Ascending aorta (tissue), 2 donors: ENCODE measurements around the gene CACTIN. TPM values are rescaled to one million over a fixed set of nuclear protein-coding genes. Genes with fewer than 3 reads are reported as not detected.

Source experiments
- DNase-seq, 2 donors: peaks; one replicate each; pipeline ENCODE4 v3.0.0-alpha.2; 2019; ENCODE audit warnings: low spot score in 2 of 2
- H3K27ac ChIP-seq, 2 donors: fragments of 200-600 bp; sonication (generic); one replicate each; pipeline ENCODE4 v1.5.1; 2016 to 2017; ENCODE audit warnings: mild to moderate bottlenecking in 1 of 2
- H3K27me3 ChIP-seq: fragments of 200-600 bp; sonication (generic); one replicate; pipeline ENCODE4 v1.5.1; 2017
- H3K36me3 ChIP-seq, 2 donors: fragments of 200-600 bp; sonication (generic); one replicate each; pipeline ENCODE4 v1.5.1; 2016
- H3K4me1 ChIP-seq, 2 donors: fragments of 200-600 bp; sonication (generic); one replicate each; pipeline ENCODE4 v1.5.1; 2016 to 2017; ENCODE audit warnings: mild to moderate bottlenecking in 1 of 2
- H3K4me3 ChIP-seq, 2 donors: fragments of 200-600 bp; sonication (generic); one replicate each; pipeline ENCODE4 v1.5.1; 2016 to 2017; ENCODE audit warnings: mild to moderate bottlenecking in 1 of 2
- H3K9me3 ChIP-seq, 2 donors: fragments of 200-600 bp; sonication (generic); one replicate each; pipeline ENCODE4 v1.5.1; 2016
- intact Hi-C: fragments of 100-400 bp; cut with DNase I; formaldehyde crosslinking; loops from one replicate; pipeline ENCODE4 v1.15.1; 2023
- total RNA-seq: library from RNA; depleted of rRNA; stranded (reverse); fragments of >200 nt; gene quantifications from one replicate; pipeline ENCODE4 v1.1.0, GENCODE V29; 2016
- TF ChIP-seq, protein P1 (sequence below), 3 experiments: fragments of 200-600 bp in 2 of 3; fragments of 450-650 bp in 1 of 3; sonication (generic) in 2 of 3; IDR thresholded peaks; one replicate each; pipeline ENCODE4 v1.5.1; 2016 to 2019; ENCODE audit warnings: antibody characterized with exemption in 3 of 3, mild to moderate bottlenecking in 1 of 3, moderate library complexity in 1 of 3

Gene CACTIN
- total RNA-seq, 1 donor from 2014 or later, result 57.6 TPM

DNA sequence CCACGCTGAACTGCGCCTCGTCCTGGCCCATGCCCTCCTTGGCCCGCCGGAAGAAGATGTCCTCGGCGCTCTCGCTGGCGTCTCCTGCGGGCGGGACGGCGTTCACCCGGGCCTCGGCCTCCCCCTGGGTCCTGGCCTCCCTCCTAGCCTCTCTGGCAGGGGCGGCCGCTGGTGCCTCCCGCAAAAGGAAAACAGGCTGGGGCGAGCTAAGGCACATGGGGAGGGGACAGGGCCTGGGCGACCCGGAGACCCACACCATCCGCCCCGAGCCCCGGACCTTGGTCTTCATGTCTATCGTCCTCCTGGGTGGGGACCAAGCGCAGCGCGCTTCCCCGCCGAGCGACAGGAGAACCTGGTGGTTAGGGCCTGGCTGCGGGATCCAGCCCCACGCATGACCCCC, 14.3 kb downstream of the CACTIN start:
- Histone ChIP-seq H3K4me1 (peaks cover 25 to 35% of the 10 kb centered on the region in 2 donors), H3K36me3 (peaks cover 27 to 32% of the 10 kb centered on the region in 2 donors), H3K27me3 (no peaks in the 10 kb centered on the region), H3K4me3 (no peak overlapping the region), H3K27ac (no peak overlapping the region), H3K9me3 (no peaks in the 10 kb centered on the region)
- intact Hi-C loops, result no loop called here
- DNase-seq, result no peak
- TF ChIP-seq, protein P1, sequence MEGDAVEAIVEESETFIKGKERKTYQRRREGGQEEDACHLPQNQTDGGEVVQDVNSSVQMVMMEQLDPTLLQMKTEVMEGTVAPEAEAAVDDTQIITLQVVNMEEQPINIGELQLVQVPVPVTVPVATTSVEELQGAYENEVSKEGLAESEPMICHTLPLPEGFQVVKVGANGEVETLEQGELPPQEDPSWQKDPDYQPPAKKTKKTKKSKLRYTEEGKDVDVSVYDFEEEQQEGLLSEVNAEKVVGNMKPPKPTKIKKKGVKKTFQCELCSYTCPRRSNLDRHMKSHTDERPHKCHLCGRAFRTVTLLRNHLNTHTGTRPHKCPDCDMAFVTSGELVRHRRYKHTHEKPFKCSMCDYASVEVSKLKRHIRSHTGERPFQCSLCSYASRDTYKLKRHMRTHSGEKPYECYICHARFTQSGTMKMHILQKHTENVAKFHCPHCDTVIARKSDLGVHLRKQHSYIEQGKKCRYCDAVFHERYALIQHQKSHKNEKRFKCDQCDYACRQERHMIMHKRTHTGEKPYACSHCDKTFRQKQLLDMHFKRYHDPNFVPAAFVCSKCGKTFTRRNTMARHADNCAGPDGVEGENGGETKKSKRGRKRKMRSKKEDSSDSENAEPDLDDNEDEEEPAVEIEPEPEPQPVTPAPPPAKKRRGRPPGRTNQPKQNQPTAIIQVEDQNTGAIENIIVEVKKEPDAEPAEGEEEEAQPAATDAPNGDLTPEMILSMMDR (IDR thresholded peaks at IDR 0.05), result no peak

DNA sequence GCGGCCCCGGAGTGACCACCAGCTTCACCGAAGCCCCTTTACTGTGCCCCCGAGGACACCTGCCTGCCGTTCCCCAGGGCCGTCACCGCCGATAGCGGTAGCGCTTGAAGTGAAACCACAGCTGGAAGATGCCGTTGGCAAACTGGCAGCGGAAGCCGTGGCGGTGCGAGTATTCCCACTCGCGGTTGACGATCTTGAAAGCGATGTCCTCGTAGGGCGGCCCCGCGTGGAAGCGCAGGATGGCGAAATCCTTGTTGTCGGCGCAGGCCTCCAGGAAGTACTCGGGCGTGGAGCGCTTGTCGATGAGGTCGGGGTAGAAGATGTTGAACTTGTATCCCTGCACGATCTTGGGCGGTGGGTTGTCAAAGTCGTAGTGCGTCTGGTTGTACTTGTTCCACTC, 14.7 kb downstream of the CACTIN start:
- Histone ChIP-seq H3K9me3 (no peaks in the 10 kb centered on the region), H3K36me3 (peaks cover 27 to 30% of the 10 kb centered on the region in 2 donors), H3K27me3 (no peaks in the 10 kb centered on the region), H3K4me3 (no peak overlapping the region), H3K27ac (no peak overlapping the region), H3K4me1 (peaks cover 25 to 38% of the 10 kb centered on the region in 2 donors)
- intact Hi-C loops, result no loop called here
- DNase-seq, result no peak
- TF ChIP-seq, protein P1 (IDR thresholded peaks at IDR 0.05), result no peak

GRCh38 chr19:3610745-3611717, 15.6 kb downstream of the CACTIN start:
- no peak for DNase-seq
- no peak overlapping the region for H3K4me3 ChIP-seq
- H3K36me3 ChIP-seq, result peaks cover 27 to 30% of the 10 kb centered on the region in 2 donors
- TF ChIP-seq, protein P1 (IDR thresholded peaks at IDR 0.05), result no peak
- H3K4me1 ChIP-seq, result peaks cover 27 to 38% of the 10 kb centered on the region in 2 donors
- peak overlapping the region; percentile 94 to 99 for H3K27ac ChIP-seq
- intact Hi-C loops, result no loop called here
- H3K9me3 ChIP-seq, result no peaks in the 10 kb centered on the region
- no peaks in the 10 kb centered on the region for H3K27me3 ChIP-seq

DNA sequence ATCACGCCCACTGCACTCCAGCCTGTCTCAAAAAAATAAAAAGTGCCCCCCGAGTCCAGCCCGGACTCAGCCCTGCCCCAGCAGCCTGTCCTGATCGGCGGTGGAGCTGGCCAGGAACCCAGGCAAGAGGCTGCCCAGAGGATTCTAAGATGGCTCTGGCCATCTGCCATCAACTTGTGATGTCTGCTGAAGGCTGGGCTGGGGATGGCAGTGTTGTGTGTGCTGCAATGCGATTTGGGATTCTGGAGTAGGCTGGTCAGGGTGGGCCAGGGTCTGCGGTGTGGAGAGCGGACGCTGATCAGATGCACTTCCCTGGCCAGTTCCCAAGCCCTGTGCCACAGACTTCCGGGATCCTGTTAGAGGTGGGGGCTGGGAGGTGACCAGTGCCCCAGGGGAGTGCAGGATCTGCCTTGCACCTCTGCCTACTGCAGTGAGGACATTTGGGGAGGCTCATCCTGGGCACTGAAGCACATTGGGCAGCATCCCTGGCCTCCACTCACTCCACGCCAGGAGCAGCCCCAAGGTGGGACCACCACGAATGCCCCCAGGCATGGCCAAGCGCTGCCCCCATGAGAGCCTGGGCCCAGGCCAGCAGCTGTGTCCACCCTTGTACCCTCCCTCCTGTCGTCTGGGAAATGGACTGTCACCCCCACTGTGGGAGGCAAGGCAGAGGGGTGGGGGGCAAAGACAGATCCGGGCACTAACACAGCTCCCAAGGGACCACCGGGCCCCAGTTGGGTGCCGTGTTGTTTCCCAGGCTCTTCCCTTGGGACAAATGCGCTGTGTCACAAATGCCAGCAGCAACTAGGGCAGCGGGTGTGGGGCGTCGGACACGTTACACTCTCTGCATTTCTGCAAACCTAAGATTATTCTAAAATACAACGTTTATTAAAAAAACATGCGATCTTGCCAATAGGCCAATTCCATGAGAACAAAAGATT, 16.5 kb downstream of the CACTIN start:
- peaks cover 31 to 38% of the 10 kb centered on the region in 2 donors for H3K4me1 ChIP-seq
- H3K36me3 ChIP-seq, result peaks cover 23 to 26% of the 10 kb centered on the region in 2 donors
- no peak overlapping the region for H3K4me3 ChIP-seq
- H3K27me3 ChIP-seq, result no peaks in the 10 kb centered on the region
- intact Hi-C loops, result loop anchor here (5.0 kb wide), 3 partner anchors 53 to 153 kb away; partner anchors contain the start of genes FZR1 and MFSD12
- peak overlapping the region; percentile 94 to 99 for H3K27ac ChIP-seq
- TF ChIP-seq, protein P1 (IDR thresholded peaks at IDR 0.05), result no peak
- DNase-seq, result no peak
- H3K9me3 ChIP-seq, result no peaks in the 10 kb centered on the region

DNA sequence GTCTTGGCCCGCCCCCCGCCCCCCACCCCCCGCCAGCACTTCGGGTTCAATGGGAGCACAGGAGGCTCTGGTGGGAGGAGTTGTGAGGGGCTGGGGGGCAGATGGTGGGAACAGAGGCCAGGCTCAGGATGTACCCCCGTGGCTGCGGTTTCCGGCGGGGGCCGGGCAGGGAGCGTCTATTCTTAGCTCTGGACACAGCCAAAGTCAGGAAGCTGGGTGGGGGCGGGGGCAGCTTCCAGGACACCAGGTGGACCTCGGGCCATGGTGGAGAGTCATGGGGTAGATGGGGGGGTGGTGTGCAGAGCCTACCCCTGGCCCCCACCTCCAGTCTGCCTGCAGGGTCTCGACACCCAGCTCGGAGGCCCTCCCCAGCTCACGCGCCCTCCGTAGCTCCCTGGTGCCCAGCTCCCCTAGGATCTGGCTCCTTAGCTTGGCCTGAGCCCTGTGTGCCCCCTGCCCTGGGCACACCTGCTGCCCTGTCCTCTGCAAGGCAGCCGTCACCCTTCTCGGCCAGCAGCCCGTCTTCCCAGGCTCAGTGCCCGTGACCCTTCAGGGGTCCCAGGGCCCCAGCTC, 17.8 kb downstream of the CACTIN start:
- peaks cover 40 to 49% of the 10 kb centered on the region in 2 donors for H3K4me1 ChIP-seq
- intact Hi-C loops, result loop anchor here (5.0 kb wide), 3 partner anchors 52 to 152 kb away; partner anchors contain the start of genes FZR1 and MFSD12
- peak overlapping the region in 1 of 2 donors; percentile 96 for H3K4me3 ChIP-seq
- H3K27me3 ChIP-seq, result no peaks in the 10 kb centered on the region
- H3K36me3 ChIP-seq, result peaks cover 23 to 26% of the 10 kb centered on the region in 2 donors
- H3K27ac ChIP-seq, result peak overlapping the region; percentile 94 to 99
- H3K9me3 ChIP-seq, result no peaks in the 10 kb centered on the region
- DNase-seq, result no peak
- TF ChIP-seq, protein P1 (IDR thresholded peaks at IDR 0.05), result no peak
